Islet of Langerhans (tissue), 1 donor: Measurements from ENCODE around the gene PCSK6.
"Not testable (repeated sequence)": the region's sequence is repeated elsewhere in the genome, so short reads cannot be mapped to it uniquely, and the experiment has no call there.

ENCODE experiments used
- FAIRE-seq: peaks from one replicate; lab custom pipeline; 2011; peaks lifted over from hg19 to GRCh38; lab: Jason Lieb, UNC

The PCSK6 gene

DNA sequence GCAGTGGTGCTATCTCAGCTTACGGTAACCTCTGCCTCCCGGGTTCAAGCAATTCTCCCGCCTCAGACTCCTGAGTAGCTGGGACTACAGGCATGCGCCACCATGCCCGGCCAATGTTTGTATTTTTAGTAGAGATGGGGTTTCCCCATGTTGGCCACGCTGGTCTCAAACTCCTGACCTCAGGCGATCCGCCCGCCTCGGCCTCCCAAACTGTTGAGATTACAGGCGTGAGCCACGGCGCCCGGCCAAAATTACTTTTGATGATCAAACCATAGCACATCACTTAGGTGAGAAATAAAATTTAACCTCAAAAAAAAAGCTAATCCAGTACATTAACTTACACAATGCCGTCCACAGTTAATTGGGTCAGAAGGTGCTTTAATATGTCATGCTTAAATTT is 114.5 kb downstream of the PCSK6 start:
- not testable (repeated sequence) for FAIRE-seq

DNA sequence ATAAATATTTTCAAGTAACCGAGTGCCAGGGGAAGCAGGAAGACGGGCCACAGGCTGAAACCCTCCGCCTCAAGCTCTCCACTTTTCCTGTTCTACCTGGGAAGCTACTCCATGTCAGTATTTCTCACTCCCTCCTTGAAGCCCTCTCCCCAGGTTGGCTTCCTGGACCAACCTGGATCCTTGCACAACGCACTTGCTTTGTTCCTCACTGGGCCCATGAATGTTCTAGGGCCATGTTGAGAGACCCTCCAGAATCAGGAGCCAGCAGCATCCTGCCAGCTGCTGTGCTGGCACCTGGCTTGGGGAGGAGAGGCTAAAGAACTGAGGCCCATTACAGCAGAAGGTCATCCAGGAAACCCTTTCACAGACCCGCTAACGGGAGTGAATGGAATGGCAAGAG is 115.2 kb downstream of the PCSK6 start:
- no peak for FAIRE-seq

GRCh38 chr15:101373577-101373976 is 115.9 kb downstream of the PCSK6 start:
- FAIRE-seq = no peak

DNA sequence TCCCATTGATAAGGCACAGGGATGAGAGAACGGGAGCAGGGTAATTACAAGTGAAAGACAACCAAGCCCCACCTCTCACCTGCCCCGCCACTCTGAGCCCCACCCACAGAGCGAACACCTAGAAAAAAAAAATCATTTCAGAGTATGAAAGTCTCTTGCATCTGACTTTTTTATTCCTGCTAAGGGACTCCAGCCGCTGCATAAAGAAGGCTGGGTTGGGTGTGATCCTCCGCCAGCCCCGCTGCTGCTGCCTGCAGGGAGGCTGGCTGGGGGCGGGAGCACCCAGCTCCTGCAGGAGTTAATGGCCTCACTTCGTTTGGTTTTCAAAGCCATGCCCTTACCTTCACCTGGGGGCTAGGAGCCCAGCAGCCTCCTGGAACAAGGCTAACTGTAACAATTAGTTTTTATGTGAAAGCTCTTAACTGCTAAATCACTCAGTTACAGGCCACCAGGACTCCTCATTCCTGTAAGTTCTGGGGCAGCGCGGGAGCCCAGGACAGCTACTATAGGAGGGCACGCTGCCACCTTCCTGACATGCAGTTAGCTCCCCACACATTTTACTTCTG is 116.5 kb downstream of the PCSK6 start:
- no peak for FAIRE-seq

DNA sequence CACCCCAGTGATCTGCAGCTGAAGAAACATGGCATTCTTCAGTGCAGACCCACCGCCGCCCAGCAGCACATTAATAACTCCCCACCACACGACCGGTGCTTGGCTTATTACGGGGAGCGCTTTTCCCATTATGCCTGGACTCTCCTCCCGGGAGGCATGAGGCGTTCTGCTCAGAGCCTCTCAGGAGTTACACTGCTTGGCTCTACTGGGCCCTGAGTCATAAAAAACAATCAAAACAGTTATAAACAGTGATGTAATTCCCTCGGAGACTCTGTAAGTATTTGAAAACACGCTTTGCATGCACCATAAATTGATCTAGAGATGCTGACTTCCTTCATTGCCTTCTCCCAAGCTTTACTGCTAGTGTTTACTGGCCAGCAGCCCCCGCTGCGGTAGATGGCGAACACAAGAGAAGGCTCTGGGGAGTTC is 117.3 kb downstream of the PCSK6 start:
- FAIRE-seq = no peak

GRCh38 chr15:101371519-101371918 is 118.0 kb downstream of the PCSK6 start:
- no peak for FAIRE-seq

DNA sequence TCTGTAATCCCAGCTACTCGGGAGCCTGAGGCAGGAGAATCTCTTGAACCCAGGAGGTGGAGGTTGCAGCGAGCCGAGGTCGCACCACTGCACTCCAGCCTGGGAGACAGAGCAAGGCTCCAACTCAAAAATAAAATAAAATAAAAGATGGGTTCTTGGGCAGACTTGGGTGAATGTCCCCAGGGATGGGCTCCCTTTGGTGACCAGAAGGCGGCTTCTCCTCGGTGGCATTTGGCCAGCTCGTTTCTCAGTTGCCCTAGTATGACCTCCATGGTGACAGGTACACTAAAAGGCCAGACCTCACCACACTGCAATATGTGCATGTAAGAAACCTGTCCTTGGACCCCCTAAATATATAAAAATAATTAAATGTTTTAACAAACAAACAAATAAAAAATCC is 118.4 kb downstream of the PCSK6 start:
- no peak for FAIRE-seq

GRCh38 chr15:101370330-101371024 is 119.0 kb downstream of the PCSK6 start:
- no peak for FAIRE-seq

GRCh38 chr15:101369676-101370075 is 119.8 kb downstream of the PCSK6 start:
- FAIRE-seq = no peak

GRCh38 chr15:101368861-101369642 is 120.5 kb downstream of the PCSK6 start:
- no peak for FAIRE-seq

DNA sequence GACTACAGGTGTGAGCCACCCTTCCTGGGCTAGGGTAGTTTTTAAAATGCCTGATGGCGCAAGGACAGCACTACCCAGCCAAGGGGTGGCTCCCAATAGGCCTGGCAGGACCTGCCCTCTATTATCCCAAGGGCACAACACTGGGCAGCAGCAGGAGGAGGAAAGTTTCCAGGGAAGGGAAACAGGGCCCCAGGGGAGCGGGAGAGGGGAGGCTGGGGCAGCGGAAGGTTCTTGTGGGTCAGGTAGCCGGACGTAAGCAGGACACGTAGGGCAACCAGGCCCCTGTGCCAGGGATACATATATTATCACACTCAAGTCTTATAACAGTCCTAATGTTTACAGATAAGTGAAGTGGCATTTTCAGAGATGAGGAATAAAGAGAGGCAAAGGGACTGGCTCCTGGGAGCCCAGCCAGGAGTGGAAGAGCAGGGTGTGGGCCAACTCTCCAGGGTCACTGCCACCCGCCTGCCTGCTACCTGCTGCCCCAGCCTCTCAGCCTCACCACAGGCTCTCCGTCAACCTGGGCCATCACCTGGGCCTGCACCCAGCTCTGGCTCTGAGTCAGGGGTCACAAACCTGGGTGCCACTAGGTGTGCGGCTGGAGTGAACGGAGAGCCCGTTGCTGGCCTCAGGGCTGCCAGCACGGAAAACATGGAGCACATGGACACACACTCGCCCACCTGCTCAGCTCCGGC is 121.3 kb downstream of the PCSK6 start:
- no peak for FAIRE-seq

DNA sequence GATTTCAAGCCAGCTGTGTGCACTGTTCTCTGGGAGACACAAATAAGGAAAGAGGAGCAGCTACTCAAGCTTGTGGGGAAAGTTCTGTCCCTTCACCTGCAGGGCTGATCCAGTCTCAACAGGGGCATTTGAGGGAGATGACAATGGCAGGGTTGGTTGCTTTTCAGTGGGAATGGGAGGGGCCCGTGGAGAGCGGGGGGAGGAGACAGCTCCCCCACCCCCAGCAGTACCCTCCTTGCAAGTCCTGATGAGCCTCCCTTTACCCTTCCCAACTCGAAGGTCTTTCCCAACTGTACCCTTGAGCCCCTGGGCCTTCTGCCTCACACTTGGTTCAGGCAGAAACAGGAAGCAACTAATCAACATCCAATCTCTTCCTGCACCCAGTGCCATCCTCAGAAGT is 122.7 kb downstream of the PCSK6 start:
- no peak for FAIRE-seq

DNA sequence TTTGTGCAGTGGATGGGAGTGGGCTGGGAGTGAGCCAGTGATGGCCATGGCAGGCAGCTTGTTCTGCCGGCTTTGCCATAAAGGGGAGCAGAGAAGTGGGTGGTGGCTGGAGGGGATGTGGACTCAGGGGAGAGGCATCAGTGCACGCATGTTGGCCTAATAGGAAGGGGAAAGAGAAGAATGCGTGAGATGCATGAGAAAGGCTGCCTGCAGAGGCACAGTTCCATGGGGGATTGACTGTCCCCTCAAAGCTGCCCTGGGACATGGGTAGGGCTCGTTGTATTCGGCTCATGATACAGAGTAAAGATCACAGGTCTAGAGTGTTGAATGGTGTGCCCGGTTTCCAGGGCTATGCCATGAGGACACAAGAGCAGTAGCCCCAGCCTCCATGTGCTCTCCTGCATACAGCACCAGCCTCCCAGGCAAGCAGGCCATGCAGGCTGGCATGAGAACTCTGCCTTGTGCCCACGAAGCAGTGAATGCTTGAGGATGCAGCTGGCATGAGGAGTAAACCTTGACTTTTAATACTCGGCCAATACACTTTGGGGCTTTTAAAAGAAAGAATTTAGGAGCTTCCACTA is 126.4 kb downstream of the PCSK6 start:
- no peak for FAIRE-seq

DNA sequence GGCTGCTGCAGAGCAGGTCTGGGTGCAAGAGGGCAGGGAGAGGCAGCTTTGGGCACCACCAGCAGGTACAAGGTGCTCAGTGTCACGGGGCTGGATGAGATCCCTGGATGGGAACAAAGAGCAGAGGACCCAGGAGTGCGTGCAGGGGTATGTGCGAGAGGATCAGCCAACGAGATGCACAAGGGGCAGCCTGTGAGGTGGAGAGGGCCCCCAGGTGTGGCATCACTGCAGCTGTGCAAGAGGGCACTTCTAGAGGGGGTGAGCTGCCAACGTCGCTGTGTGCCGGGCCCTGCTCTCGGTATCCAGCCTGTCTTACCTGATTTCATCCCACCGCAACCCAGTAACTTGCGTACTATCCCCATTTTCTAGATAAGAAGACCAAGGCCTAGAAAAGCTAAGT is 127.1 kb downstream of the PCSK6 start:
- no peak for FAIRE-seq

- FAIRE-seq = no peak
Measured at GRCh38 chr15:101361418-101361817, 128.1 kb downstream of the PCSK6 start.

DNA sequence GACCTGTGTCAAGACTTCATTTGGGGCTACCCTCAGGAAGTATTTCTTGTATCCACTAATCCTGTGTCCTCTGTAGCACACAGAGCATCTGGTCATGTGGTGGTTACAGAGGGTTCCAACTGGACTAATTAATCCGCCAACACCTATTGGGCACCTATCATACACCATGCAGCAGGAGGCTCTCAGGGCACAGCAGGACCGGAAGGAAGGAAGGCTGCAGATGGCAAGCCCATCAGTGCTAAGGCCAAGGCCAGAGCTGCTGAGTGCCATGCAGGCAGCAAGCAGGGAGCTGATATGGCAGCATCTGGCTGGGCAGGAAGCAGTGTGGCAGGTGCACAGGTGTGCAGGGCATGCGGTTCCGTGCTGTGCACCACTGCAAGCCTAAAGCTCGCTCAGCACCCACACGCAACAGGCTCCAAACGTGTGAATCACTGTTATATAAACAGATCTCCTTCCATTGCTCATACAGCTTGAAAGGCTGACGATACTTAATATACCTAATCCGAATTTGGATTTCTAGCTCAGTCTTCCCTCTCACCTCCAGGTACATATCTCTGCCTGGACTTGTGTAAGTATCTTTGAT is 130.1 kb downstream of the PCSK6 start:
- no peak for FAIRE-seq

DNA sequence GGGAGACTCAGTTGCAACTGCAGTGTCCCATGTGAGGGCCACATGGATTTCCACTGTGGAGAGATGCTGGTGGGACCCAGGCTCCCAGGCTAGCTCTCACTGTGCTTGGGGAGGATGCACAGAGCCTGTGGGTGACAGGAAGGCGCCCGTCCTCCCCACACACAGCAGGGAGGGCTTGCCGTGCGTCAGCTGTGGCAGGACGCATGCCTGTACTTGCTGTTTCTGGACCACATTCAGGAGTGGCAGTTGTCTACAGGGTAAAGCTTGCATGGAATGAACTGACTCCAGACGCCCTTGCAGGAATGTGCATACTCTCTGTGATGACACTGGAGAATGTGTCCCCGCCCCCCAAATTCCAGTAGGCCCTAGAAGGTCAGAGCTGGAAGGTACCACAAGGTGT is 130.6 kb downstream of the PCSK6 start:
- no peak for FAIRE-seq

GRCh38 chr15:101357885-101358284 is 131.6 kb downstream of the PCSK6 start:
- FAIRE-seq = no peak

DNA sequence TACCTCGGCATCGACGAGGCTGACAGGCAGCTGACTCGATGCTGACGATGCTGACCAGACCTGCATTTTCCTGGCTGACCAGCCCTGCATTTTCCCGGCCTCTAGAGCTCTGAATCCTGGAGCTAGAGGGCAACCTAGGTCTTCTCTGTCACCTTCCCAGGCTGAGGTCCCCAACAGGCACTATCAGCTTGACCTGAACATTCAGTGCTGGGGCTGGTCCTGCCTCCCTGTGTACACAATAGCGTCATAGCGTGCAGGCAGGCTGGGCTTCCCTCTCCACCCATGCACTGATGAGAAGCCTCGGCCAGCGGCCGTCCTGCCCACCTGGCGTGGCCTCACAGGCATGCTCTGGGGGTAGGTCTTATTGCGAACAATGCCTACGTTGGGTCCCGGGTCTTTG is 132.2 kb downstream of the PCSK6 start:
- no peak for FAIRE-seq

DNA sequence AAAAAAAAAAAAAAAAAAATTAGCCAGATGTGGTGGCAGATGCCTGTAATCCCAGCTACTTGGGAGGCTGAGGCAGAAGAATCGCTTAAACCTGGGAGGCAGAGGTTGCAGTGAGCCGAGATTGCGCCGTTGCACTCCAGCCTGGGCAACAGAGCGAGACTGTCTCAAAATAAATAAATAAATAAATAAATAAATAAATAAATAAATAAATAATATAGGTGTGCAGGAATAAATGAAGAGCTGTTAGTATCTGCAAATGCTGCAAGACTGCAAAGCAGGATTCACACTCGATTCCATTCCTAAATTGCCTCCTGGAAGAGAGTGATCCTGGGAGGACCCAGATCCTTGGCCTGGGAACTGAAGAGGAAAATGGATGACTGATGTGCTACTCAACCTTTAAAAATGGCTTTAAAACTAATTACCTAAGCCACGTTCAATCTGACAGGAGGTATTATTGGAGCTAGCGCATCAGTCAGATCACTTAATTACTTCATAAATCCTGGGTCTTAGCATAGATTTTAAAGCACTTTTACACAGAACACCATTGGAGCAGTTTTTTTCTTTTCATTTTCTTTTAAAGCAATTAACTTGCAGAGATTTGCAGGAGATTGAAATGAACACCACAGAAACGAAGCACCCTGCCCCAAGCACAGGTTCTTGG is 132.9 kb downstream of the PCSK6 start:
- not testable (repeated sequence) for FAIRE-seq

DNA sequence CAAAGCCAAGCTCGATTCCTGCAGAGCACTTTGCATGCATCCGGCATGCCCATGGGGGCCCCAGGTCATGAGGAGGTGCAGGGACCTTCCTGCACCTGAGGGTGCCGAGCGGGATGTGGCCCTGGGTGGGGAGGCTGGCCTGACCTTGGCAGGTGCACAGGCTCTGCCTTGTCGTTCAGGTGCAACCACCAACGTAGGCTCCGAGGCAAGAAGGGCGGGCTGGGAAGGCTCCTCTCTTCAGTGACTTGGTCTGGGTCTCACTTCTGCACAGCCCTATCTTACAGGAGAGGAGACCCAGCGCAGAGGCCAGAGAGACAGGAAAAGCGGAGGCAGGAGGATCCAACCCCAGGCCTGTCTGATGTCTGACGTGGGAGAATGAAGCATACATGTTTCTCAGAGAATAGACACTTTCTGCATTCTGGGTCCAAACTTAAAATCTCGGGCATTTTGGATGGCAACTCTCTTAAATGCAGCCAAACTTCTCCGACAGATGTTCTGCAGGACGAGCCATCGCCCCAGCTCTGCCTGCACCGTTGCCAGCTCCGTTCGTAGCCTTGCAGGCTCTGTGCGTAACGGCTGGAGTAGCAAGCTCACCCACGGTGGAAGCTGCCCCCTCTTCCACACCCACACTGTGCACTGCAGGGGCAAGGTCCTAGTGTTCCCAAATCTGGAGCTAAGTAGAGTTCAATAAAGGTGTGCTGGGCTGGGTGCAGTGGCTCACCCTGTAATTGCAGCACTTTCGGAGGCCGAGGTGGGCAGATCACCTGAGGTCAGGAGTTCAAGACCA is 133.6 kb downstream of the PCSK6 start:
- no peak for FAIRE-seq
